ENCODE data around the gene PLCB1.
"Not testable (repeated sequence)": the region's sequence is repeated elsewhere in the genome, so short reads cannot be mapped to it uniquely, and the experiment has no call there.

Gene PLCB1

GRCh38 chr20:8545212-8545611 is 413.1 kb downstream of the PLCB1 start:
- DNase-seq (ENCODE audit: low spot score), result no peak

GRCh38 chr20:8547035-8547650 is 415.1 kb downstream of the PLCB1 start:
- no peak for DNase-seq (ENCODE audit: low spot score)

- no peak for DNase-seq (ENCODE audit: low spot score)
Measured at GRCh38 chr20:8547968-8548588, 416.0 kb downstream of the PLCB1 start.

- DNase-seq (ENCODE audit: low spot score), result no peak
Measured at GRCh38 chr20:8549192-8549591, 417.1 kb downstream of the PLCB1 start.

- no peak for DNase-seq (ENCODE audit: low spot score)
Measured at GRCh38 chr20:8557711-8558110, 425.6 kb downstream of the PLCB1 start.

GRCh38 chr20:8562356-8562755 is 430.3 kb downstream of the PLCB1 start:
- no peak for DNase-seq (ENCODE audit: low spot score)

- no peak for DNase-seq (ENCODE audit: low spot score)
Measured at GRCh38 chr20:8568075-8568474, 436.0 kb downstream of the PLCB1 start.

GRCh38 chr20:8569766-8570165 is 437.7 kb downstream of the PLCB1 start:
- DNase-seq (ENCODE audit: low spot score), result no peak

GRCh38 chr20:8571611-8572010 is 439.5 kb downstream of the PLCB1 start:
- no peak for DNase-seq (ENCODE audit: low spot score)

GRCh38 chr20:8573686-8574085 is 441.6 kb downstream of the PLCB1 start:
- DNase-seq (ENCODE audit: low spot score), result no peak

GRCh38 chr20:8575114-8575513 is 443.0 kb downstream of the PLCB1 start:
- DNase-seq (ENCODE audit: low spot score), result no peak

- no peak for DNase-seq (ENCODE audit: low spot score)
Measured at GRCh38 chr20:8578161-8578865, 446.2 kb downstream of the PLCB1 start.

- no peak for DNase-seq (ENCODE audit: low spot score)
Measured at GRCh38 chr20:8579035-8579434, 447.0 kb downstream of the PLCB1 start.

- DNase-seq (ENCODE audit: low spot score), result no peak
Measured at GRCh38 chr20:8581446-8582183, 449.5 kb downstream of the PLCB1 start.

GRCh38 chr20:8583012-8583565 is 451.0 kb downstream of the PLCB1 start:
- no peak for DNase-seq (ENCODE audit: low spot score)

GRCh38 chr20:8583566-8584043 is 451.5 kb downstream of the PLCB1 start:
- no peak for DNase-seq (ENCODE audit: low spot score)

- no peak for DNase-seq (ENCODE audit: low spot score)
Measured at GRCh38 chr20:8587251-8587650, 455.2 kb downstream of the PLCB1 start.

GRCh38 chr20:8587810-8588209 is 455.7 kb downstream of the PLCB1 start:
- no peak for DNase-seq (ENCODE audit: low spot score)

- no peak for DNase-seq (ENCODE audit: low spot score)
Measured at GRCh38 chr20:8589956-8590355, 457.9 kb downstream of the PLCB1 start.

GRCh38 chr20:8600910-8601541 is 469.0 kb downstream of the PLCB1 start:
- DNase-seq (ENCODE audit: low spot score), result not testable (repeated sequence)

GRCh38 chr20:8601542-8601912 is 469.5 kb downstream of the PLCB1 start:
- DNase-seq (ENCODE audit: low spot score), result no peak

Data from left forelimb (tissue), 1 donor.